Brain microvascular endothelial cell (primary cell): ENCODE measurements around the gene ADH5.

ENCODE experiments used
- DNase-seq: peaks from one replicate; pipeline ENCODE4 v3.0.0-alpha.2; 2020
- H3K27ac ChIP-seq: fragments of 250-450 bp; sonication (Bioruptor Pico); 2 replicates; pipeline ENCODE4 v1.5.1; 2020; ENCODE audit warnings: mild to moderate bottlenecking, moderate library complexity
- H3K27me3 ChIP-seq: fragments of 250-450 bp; sonication (Bioruptor Pico); replicated peaks from 2 replicates; pipeline ENCODE4 v1.5.1; 2020; ENCODE audit warnings: mild to moderate bottlenecking
- H3K36me3 ChIP-seq: fragments of 250-450 bp; sonication (Bioruptor Pico); replicated peaks from 2 replicates; pipeline ENCODE4 v1.5.1; 2020; ENCODE audit warnings: mild to moderate bottlenecking
- H3K4me3 ChIP-seq: 2 replicates; pipeline ENCODE4 v1.5.1; 2011; ENCODE audit warnings: low read depth, mild to moderate bottlenecking, control low read depth, low read length, moderate library complexity
- in situ Hi-C: cut with HindIII; loops from 2 replicates; pipeline ENCODE4 v1.10.0; 2017; ENCODE audit warnings: low sequenced_read_pairs, low pct_ligation_motif_present
- TF ChIP-seq, protein P1 (sequence below): IDR thresholded peaks from 2 replicates; pipeline ENCODE4 v1.5.1; 2011; ENCODE audit warnings: low read depth, mild to moderate bottlenecking, moderate library complexity, low read length, control low read depth, inconsistent platforms; ENCODE audit errors: missing control alignments

Gene ADH5

GRCh38 chr4:99079625-99080295 is 8.8 kb downstream of the ADH5 start:
- in situ Hi-C loops: no loop called here
- TF ChIP-seq, protein P1, sequence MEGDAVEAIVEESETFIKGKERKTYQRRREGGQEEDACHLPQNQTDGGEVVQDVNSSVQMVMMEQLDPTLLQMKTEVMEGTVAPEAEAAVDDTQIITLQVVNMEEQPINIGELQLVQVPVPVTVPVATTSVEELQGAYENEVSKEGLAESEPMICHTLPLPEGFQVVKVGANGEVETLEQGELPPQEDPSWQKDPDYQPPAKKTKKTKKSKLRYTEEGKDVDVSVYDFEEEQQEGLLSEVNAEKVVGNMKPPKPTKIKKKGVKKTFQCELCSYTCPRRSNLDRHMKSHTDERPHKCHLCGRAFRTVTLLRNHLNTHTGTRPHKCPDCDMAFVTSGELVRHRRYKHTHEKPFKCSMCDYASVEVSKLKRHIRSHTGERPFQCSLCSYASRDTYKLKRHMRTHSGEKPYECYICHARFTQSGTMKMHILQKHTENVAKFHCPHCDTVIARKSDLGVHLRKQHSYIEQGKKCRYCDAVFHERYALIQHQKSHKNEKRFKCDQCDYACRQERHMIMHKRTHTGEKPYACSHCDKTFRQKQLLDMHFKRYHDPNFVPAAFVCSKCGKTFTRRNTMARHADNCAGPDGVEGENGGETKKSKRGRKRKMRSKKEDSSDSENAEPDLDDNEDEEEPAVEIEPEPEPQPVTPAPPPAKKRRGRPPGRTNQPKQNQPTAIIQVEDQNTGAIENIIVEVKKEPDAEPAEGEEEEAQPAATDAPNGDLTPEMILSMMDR: no peak
- Histone ChIP-seq H3K4me3 (no peak overlapping the region), H3K27me3 (no peaks in the 10 kb centered on the region), H3K36me3 (peaks cover 70% of the 10 kb centered on the region), H3K27ac (no peak overlapping the region)
- no peak for DNase-seq

GRCh38 chr4:99078931-99079624 is 9.5 kb downstream of the ADH5 start:
- Histone ChIP-seq H3K36me3 (peaks cover 68% of the 10 kb centered on the region), H3K4me3 (no peak overlapping the region), H3K27me3 (no peaks in the 10 kb centered on the region), H3K27ac (no peak overlapping the region)
- TF ChIP-seq, protein P1: no peak
- no peak for DNase-seq
- in situ Hi-C loops: no loop called here

DNA sequence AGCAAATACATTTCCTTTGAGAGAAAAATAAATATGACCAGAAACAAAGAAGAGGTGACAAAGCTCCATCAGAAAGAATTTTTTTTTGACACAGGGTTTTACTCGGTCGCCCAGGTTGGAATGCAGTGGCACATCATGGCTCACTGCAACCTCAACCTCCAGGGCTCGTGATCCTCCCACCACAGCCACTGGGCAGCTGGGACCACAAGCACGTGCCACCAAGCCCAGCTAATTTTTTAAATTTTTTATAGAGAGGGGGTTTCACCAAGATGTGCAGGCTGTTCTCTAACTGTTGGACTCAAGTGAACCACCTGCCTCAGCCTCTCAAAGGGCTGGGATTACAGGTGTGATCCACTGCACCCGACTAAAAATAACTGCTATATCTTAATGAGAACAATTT is 10.3 kb downstream of the ADH5 start:
- DNase-seq: no peak
- H3K36me3 ChIP-seq: peaks cover 72% of the 10 kb centered on the region
- no peak overlapping the region for H3K27ac ChIP-seq
- no peaks in the 10 kb centered on the region for H3K27me3 ChIP-seq
- in situ Hi-C loops: no loop called here
- TF ChIP-seq, protein P1: no peak
- H3K4me3 ChIP-seq: no peak overlapping the region

DNA sequence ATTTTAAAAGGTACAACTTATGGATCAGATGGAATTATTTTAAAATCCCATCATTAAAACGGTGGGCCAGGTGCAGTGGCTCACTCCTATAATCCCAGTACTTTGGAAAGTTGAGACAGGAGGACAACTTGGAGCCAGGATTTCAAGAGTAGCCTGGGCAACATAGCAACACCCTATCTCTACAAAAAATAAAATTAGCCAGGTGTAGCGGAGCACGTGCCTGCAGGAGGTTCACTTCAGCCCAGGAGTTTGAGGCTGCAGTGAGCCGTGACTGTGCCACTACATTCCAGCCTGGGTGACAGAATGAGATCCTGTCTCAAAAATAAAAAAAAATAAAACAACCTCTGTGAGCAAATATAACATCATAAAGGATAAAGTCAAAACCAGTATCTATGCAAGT is 11.4 kb downstream of the ADH5 start:
- TF ChIP-seq, protein P1: no peak
- H3K4me3 ChIP-seq: no peak overlapping the region
- H3K27me3 ChIP-seq: no peaks in the 10 kb centered on the region
- no peak for DNase-seq
- peaks cover 71% of the 10 kb centered on the region for H3K36me3 ChIP-seq
- H3K27ac ChIP-seq: no peak overlapping the region
- in situ Hi-C loops: no loop called here

DNA sequence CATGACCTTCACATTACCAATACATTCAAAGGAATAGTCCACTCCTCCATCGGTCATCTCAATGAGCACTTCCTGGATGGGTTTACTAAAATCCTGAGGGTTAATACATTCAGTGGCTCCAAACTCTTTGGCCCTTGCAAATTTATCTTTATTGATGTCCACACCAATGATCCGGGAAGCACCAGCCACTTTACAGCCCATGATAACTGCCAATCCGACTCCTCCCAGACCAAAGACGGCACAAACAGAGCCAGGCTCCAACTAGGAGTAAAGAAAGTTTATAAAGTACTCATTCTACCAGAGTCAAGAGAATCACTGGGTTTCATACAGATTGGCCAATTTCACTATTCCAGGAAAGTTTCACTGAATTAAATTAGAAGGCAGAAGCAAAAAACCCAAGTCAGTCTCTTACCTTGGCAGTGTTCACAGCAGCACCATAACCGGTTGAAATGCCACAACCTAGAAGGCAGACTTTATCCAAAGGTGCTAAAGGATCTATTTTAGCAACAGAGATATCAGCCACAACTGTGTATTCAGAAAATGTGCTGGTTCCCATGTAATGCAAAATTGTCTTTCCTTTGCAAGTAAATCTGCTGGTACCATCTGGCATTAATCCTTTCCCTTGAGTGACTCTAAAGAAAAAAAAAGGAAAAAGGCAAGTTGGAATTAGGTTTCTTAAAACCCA is 12.2 kb downstream of the ADH5 start:
- TF ChIP-seq, protein P1: no peak
- in situ Hi-C loops: no loop called here
- no peak overlapping the region for H3K27ac ChIP-seq

More for the DNA sequence above, 12.2 kb downstream of the ADH5 start:
- Histone ChIP-seq H3K27me3 (no peaks in the 10 kb centered on the region), H3K4me3 (no peak overlapping the region), H3K36me3 (peaks cover 70% of the 10 kb centered on the region)
- DNase-seq: no peak
